HEK293 (cell line): ENCODE measurements around the gene SSH3.
A peak's percentile ranks its signal among the peaks of the same experiment; 100 is the strongest.

Experiments used
- CTCF ChIA-PET: fragments of 350-600 bp; formaldehyde crosslinking; extraction: SDS; loops from one replicate; lab custom pipeline; 2021; ENCODE audit warnings: antibody characterized with exemption; lab: Yijun Ruan, JAX
- POLR2A ChIA-PET: fragments of 300-600 bp; formaldehyde crosslinking; extraction: SDS; loops from one replicate; lab custom pipeline; 2020; ENCODE audit warnings: antibody characterized with exemption, inconsistent platforms; lab: Yijun Ruan, JAX
- H3K27ac ChIP-seq: fragments of 200-500 bp; sonication (Bioruptor generic); 2 replicates; pipeline ENCODE4 v1.5.1; 2014; ENCODE audit warnings: low read depth, low read length, control low read depth, inconsistent platforms; ENCODE audit errors: extremely low read depth
- H3K36me3 ChIP-seq, 2 experiments: fragments of 200-500 bp in 1 of 2; sonication (Bioruptor generic) in 1 of 2; 1 replicate in 1 of 2; 2 replicates in 1 of 2; pipeline ENCODE4 v1.5.1; 2014 to 2017; ENCODE audit warnings: inconsistent platforms in 2 of 2, low read length in 2 of 2; ENCODE audit not compliant: control insufficient read depth in 2 of 2, insufficient read depth in 1 of 2
- H3K4me1 ChIP-seq: fragments of 200-500 bp; sonication (Bioruptor generic); 2 replicates; pipeline ENCODE4 v1.5.1; 2014; ENCODE audit warnings: mild to moderate bottlenecking, low read length, inconsistent platforms; ENCODE audit not compliant: control insufficient read depth, insufficient read depth
- H3K4me3 ChIP-seq: 2 replicates; pipeline ENCODE4 v1.5.1; 2011; ENCODE audit warnings: low read depth, mild to moderate bottlenecking, control low read depth, low read length, moderate library complexity
- H3K9me3 ChIP-seq: fragments of 200-500 bp; sonication (Bioruptor generic); 2 replicates; pipeline ENCODE4 v1.5.1; 2014; ENCODE audit warnings: low read depth, low read length, inconsistent platforms; ENCODE audit not compliant: control insufficient read depth, insufficient read depth
- BCL11A ChIP-seq: fragments of 450-650 bp; formaldehyde crosslinking; IDR thresholded peaks from 2 replicates; pipeline ENCODE4 v1.5.1; 2016; ENCODE audit warnings: low read depth, missing biosample characterization, missing genetic modification characterization
- BCL11B ChIP-seq: fragments of 450-650 bp; formaldehyde crosslinking; IDR thresholded peaks from 2 replicates; pipeline ENCODE4 v1.5.1; 2016; ENCODE audit warnings: low read depth, missing biosample characterization, missing genetic modification characterization
- GLI2 ChIP-seq: fragments of 450-650 bp; formaldehyde crosslinking; IDR thresholded peaks from 2 replicates; pipeline ENCODE4; 2017; ENCODE audit warnings: missing biosample characterization, missing genetic modification characterization, low read depth, borderline replicate concordance
- KLF1 ChIP-seq: fragments of 450-650 bp; formaldehyde crosslinking; IDR thresholded peaks from 2 replicates; pipeline ENCODE4 v1.5.1; 2016; ENCODE audit warnings: missing biosample characterization, missing genetic modification characterization
- ZBTB17 ChIP-seq: fragments of 450-650 bp; formaldehyde crosslinking; IDR thresholded peaks from 2 replicates; pipeline ENCODE4 v1.5.1; 2016; ENCODE audit warnings: missing biosample characterization, missing genetic modification characterization
- ZBTB26 ChIP-seq: fragments of 450-650 bp; formaldehyde crosslinking; optimal IDR thresholded peaks from 2 replicates; pipeline ENCODE3; 2016; ENCODE audit warnings: missing biosample characterization, mild to moderate bottlenecking, missing genetic modification characterization
- ZBTB48 ChIP-seq: fragments of 450-650 bp; formaldehyde crosslinking; IDR thresholded peaks from 2 replicates; pipeline ENCODE4 v1.5.1; 2016; ENCODE audit warnings: missing biosample characterization, missing genetic modification characterization
- ZBTB7A ChIP-seq: fragments of 450-650 bp; formaldehyde crosslinking; IDR thresholded peaks from 2 replicates; pipeline ENCODE4 v1.5.1; 2016; ENCODE audit warnings: low read depth, missing biosample characterization, missing genetic modification characterization
- ZBTB8A ChIP-seq: fragments of 450-650 bp; formaldehyde crosslinking; IDR thresholded peaks from 2 replicates; pipeline ENCODE4 v1.5.1; 2016; ENCODE audit warnings: missing biosample characterization, missing genetic modification characterization
- ZNF274 ChIP-seq, 2 experiments: fragments of 200-500 bp in 1 of 2; fragments of 450-650 bp in 1 of 2; sonication (Bioruptor generic) in 1 of 2; formaldehyde crosslinking in 1 of 2; IDR thresholded peaks; 2 replicates each; pipeline versions ENCODE4 v1.5.1 to v1.6.1; 2014 to 2016; ENCODE audit warnings: borderline replicate concordance in 1 of 2, inconsistent platforms in 1 of 2, low read length in 1 of 2, missing biosample characterization in 1 of 2, missing genetic modification characterization in 1 of 2
- ZNF341 ChIP-seq: fragments of 450-650 bp; formaldehyde crosslinking; IDR thresholded peaks from 2 replicates; pipeline ENCODE4; 2016; ENCODE audit warnings: low read depth, missing biosample characterization, missing genetic modification characterization
- ZNF513 ChIP-seq: fragments of 450-650 bp; IDR thresholded peaks from 2 replicates; pipeline ENCODE4 v1.5.1; 2018; ENCODE audit warnings: missing biosample characterization, missing genetic modification characterization
- ZNF514 ChIP-seq: fragments of 450-650 bp; formaldehyde crosslinking; IDR thresholded peaks from 2 replicates; pipeline ENCODE4 v1.5.1; 2016; ENCODE audit warnings: missing biosample characterization, missing genetic modification characterization
- ZNF544 ChIP-seq: fragments of 450-650 bp; formaldehyde crosslinking; IDR thresholded peaks from 2 replicates; pipeline ENCODE4 v1.5.0; 2017; ENCODE audit warnings: missing biosample characterization, missing genetic modification characterization
- ZSCAN30 ChIP-seq: fragments of 450-650 bp; IDR thresholded peaks from 2 replicates; pipeline ENCODE4 v1.5.1; 2018; ENCODE audit warnings: missing biosample characterization, mild to moderate bottlenecking, missing genetic modification characterization, moderate library complexity
- ZSCAN4 ChIP-seq: fragments of 450-650 bp; formaldehyde crosslinking; IDR thresholded peaks from 2 replicates; pipeline ENCODE4 v1.5.1; 2017; ENCODE audit warnings: missing biosample characterization, missing genetic modification characterization
- TF ChIP-seq, protein P1 (sequence below): fragments of 450-650 bp; formaldehyde crosslinking; IDR thresholded peaks from 2 replicates; pipeline ENCODE4 v1.5.1; 2016; ENCODE audit warnings: missing biosample characterization, missing genetic modification characterization
- TF ChIP-seq, protein P2 (sequence below): fragments of 450-650 bp; formaldehyde crosslinking; IDR thresholded peaks from 2 replicates; pipeline ENCODE4 v1.5.1; 2016; ENCODE audit warnings: missing biosample characterization, missing genetic modification characterization
- TF ChIP-seq, protein P3 (sequence below): fragments of 450-650 bp; formaldehyde crosslinking; IDR thresholded peaks from 2 replicates; pipeline ENCODE4 v1.5.1; 2016; ENCODE audit warnings: missing biosample characterization, missing genetic modification characterization

SSH3 gene

GRCh38 chr11:67265633-67266448, 37.5 kb upstream of the SSH3 start:
- peak overlapping the region; percentile 20 for H3K4me3 ChIP-seq
- no peaks in the 10 kb centered on the region for H3K9me3 ChIP-seq
- no peaks in the 10 kb centered on the region for H3K4me1 ChIP-seq
- peaks cover 0 to 33% of the 10 kb centered on the region in 2 experiments; a peak in 1 of 3 replicates for H3K36me3 ChIP-seq
- no peak overlapping the region; the same call in 1 of the 2 replicates for H3K27ac ChIP-seq
- POLR2A ChIA-PET, result interaction anchor here (1.0 to 1.3 kb wide), 4 partner anchors 11 to 51 kb away, joined by 3 to 7 read pairs (median 4); no protein-coding TSS in a partner anchor
- CTCF ChIA-PET, result interaction anchor here (1.0 to 4.9 kb wide), 7 partner anchors 12 to 116 kb away, joined by 3 to 104 read pairs (median 5); no protein-coding TSS in a partner anchor
- TF ChIP-seq ZNF274 (IDR thresholded peaks at IDR 0.05; ENCODE audit: low read length), result no peak
- TF ChIP-seq ZNF274 (tag by site-specific recombination; IDR thresholded peaks at IDR 0.05; ENCODE audit: borderline replicate concordance), result no peak
- TF ChIP-seq, protein P1, sequence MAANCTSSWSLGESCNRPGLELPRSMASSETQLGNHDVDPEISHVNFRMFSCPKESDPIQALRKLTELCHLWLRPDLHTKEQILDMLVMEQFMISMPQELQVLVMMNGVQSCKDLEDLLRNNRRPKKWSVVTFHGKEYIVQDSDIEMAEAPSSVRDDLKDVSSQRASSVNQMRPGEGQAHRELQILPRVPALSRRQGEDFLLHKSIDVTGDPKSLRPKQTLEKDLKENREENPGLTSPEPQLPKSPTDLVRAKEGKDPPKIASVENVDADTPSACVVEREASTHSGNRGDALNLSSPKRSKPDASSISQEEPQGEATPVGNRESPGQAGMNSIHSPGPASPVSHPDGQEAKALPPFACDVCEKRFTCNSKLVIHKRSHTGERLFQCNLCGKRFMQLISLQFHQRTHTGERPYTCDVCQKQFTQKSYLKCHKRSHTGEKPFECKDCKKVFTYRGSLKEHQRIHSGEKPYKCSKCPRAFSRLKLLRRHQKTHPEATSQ (tag by site-specific recombination), result no peak
- no peak for TF ChIP-seq ZNF341
- peak; percentile 67; the same call in 1 of the 2 replicates for TF ChIP-seq ZSCAN30 (tag by site-specific recombination)
- no peak for TF ChIP-seq KLF1 (tag by site-specific recombination)
- TF ChIP-seq ZBTB48 (tag by site-specific recombination), result no peak
- TF ChIP-seq ZBTB8A (tag by site-specific recombination), result peak; percentile 36; the same call in 1 of the 2 replicates
- no peak for TF ChIP-seq ZNF544
- no peak for TF ChIP-seq ZNF514
- TF ChIP-seq, protein P2, sequence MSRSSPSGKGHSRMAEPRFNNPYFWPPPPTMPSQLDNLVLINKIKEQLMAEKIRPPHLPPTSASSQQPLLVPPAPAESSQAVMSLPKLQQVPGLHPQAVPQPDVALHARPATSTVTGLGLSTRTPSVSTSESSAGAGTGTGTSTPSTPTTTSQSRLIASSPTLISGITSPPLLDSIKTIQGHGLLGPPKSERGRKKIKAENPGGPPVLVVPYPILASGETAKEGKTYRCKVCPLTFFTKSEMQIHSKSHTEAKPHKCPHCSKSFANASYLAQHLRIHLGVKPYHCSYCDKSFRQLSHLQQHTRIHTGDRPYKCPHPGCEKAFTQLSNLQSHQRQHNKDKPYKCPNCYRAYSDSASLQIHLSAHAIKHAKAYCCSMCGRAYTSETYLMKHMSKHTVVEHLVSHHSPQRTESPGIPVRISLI, result no peak
- TF ChIP-seq GLI2 (tag by site-specific recombination), result no peak
- TF ChIP-seq ZSCAN4 (tag by site-specific recombination), result no peak
- TF ChIP-seq BCL11B (tag by site-specific recombination), result peak; percentile 100
- peak; percentile 71 for TF ChIP-seq ZBTB17 (tag by site-specific recombination)
- TF ChIP-seq BCL11A (tag by site-specific recombination), result peak; percentile 98
- TF ChIP-seq ZBTB26 (tag by site-specific recombination), result peak; percentile 41
- TF ChIP-seq, protein P3, sequence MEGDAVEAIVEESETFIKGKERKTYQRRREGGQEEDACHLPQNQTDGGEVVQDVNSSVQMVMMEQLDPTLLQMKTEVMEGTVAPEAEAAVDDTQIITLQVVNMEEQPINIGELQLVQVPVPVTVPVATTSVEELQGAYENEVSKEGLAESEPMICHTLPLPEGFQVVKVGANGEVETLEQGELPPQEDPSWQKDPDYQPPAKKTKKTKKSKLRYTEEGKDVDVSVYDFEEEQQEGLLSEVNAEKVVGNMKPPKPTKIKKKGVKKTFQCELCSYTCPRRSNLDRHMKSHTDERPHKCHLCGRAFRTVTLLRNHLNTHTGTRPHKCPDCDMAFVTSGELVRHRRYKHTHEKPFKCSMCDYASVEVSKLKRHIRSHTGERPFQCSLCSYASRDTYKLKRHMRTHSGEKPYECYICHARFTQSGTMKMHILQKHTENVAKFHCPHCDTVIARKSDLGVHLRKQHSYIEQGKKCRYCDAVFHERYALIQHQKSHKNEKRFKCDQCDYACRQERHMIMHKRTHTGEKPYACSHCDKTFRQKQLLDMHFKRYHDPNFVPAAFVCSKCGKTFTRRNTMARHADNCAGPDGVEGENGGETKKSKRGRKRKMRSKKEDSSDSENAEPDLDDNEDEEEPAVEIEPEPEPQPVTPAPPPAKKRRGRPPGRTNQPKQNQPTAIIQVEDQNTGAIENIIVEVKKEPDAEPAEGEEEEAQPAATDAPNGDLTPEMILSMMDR (tag by site-specific recombination), result peak; percentile 49; the same call in 1 of the 2 replicates
- TF ChIP-seq ZBTB7A (tag by site-specific recombination), result peak; percentile 25; the same call in 1 of the 2 replicates
- no peak for TF ChIP-seq ZNF513 (tag by site-specific recombination)
